Common myeloid progenitor, CD34-positive (primary cell): ENCODE results near the gene ODAPH.
A peak's percentile ranks its signal among the peaks of the same experiment; 100 is the strongest.

Experiments
- CTCF ChIA-PET: fragments of 350-600 bp; sonication (Branson Sonifier 250); formaldehyde crosslinking; loops from one replicate; lab custom pipeline; 2021; ENCODE audit warnings: antibody characterized with exemption; lab: Charles Lee
- POLR2A ChIA-PET: fragments of 350-600 bp; sonication (Branson Sonifier 250); formaldehyde crosslinking; loops from one replicate; lab custom pipeline; 2021; ENCODE audit warnings: antibody characterized with exemption; lab: Charles Lee
- DNase-seq, 3 donors: peaks; one replicate each; pipeline versions ENCODE4 v3.0.0 to v3.0.0-alpha.2; 2013
- H3K27ac ChIP-seq, 2 experiments: 1 replicate in 1 of 2; 2 replicates in 1 of 2; pipeline ENCODE4 v1.7.0; 2013; ENCODE audit warnings: inconsistent platforms in 2 of 2, low read length in 2 of 2, mild to moderate bottlenecking in 2 of 2, low read depth in 1 of 2, moderate library complexity in 1 of 2; ENCODE audit not compliant: severe bottlenecking in 2 of 2, insufficient read depth in 1 of 2, poor library complexity in 1 of 2
- H3K27me3 ChIP-seq, 5 experiments: replicated peaks in 2 of 5; 1 replicate in 3 of 5; 2 replicates in 2 of 5; pipeline versions ENCODE4 v1.6.1 to v1.7.0; 2013; ENCODE audit warnings: low read length in 4 of 5, mild to moderate bottlenecking in 2 of 5, moderate library complexity in 2 of 5, inconsistent platforms in 1 of 5; ENCODE audit not compliant: insufficient read depth in 5 of 5, control insufficient read depth in 4 of 5
- H3K36me3 ChIP-seq, 4 experiments: 1 replicate in 2 of 4; 2 replicates in 2 of 4; pipeline versions ENCODE4 v1.6.1 to v1.7.0; 2013; ENCODE audit warnings: low read length in 3 of 4, control low read depth in 1 of 4, mild to moderate bottlenecking in 1 of 4; ENCODE audit not compliant: control insufficient read depth in 4 of 4, insufficient read depth in 4 of 4
- H3K4me1 ChIP-seq, 4 experiments: 1 replicate in 3 of 4; 2 replicates in 1 of 4; pipeline versions ENCODE4 v1.6.1 to v1.7.1; 2013; ENCODE audit warnings: low read length in 3 of 4, mild to moderate bottlenecking in 3 of 4, control low read depth in 1 of 4, inconsistent platforms in 1 of 4, moderate library complexity in 1 of 4; ENCODE audit not compliant: control insufficient read depth in 4 of 4, insufficient read depth in 4 of 4; ENCODE audit errors: control extremely low read depth in 1 of 4
- H3K4me3 ChIP-seq, 7 experiments: 1 replicate in 4 of 7; 2 replicates in 3 of 7; pipeline versions ENCODE4 v1.5.1 to v1.7.0; 2013; ENCODE audit warnings: mild to moderate bottlenecking in 7 of 7, low read length in 6 of 7, moderate library complexity in 6 of 7, inconsistent platforms in 2 of 7, low read depth in 2 of 7, control low read depth in 1 of 7; ENCODE audit not compliant: insufficient read depth in 4 of 7, control insufficient read depth in 1 of 7; ENCODE audit errors: extremely low read depth in 1 of 7
- H3K9me3 ChIP-seq, 5 experiments: 1 replicate in 4 of 5; 2 replicates in 1 of 5; pipeline versions ENCODE4 v1.6.1 to v1.7.1; 2013; ENCODE audit warnings: low read length in 4 of 5, mild to moderate bottlenecking in 2 of 5, inconsistent platforms in 1 of 5, low read depth in 1 of 5, moderate library complexity in 1 of 5; ENCODE audit not compliant: control insufficient read depth in 4 of 5, insufficient read depth in 2 of 5; ENCODE audit errors: control extremely low read depth in 1 of 5
- WGBS: methylation state at CpG from one replicate; pipeline ENCODE4 v1.1.5; 2013; ENCODE audit not compliant: insufficient coverage; 5-methylcytosine and 5-hydroxymethylcytosine counted together

Gene ODAPH

GRCh38 chr4:75593393-75593792 is 37.5 kb downstream of the ODAPH start:
- DNase-seq, result no peak
- Histone ChIP-seq H3K9me3 (no peaks in the 10 kb centered on the region), H3K36me3 (no peaks in the 10 kb centered on the region), H3K4me1 (peaks cover 0 to 3% (median 0%) of the 10 kb centered on the region in 4 experiments), H3K27ac (no peak overlapping the region), H3K4me3 (no peak overlapping the region), H3K27me3 (no peaks in the 10 kb centered on the region)
- POLR2A ChIA-PET, result no interaction called here
- WGBS, result 83% methylated on average over 1 of the region's 1 CpG
- CTCF ChIA-PET, result interaction anchor here (0.8 kb wide), 1 partner anchor 37 kb away, joined by 3 read pairs; the partner anchor contains the start of gene CDKL2

- POLR2A ChIA-PET, result no interaction called here
- no CpG with 5 or more reads among the region's 3 CpGs for WGBS
- Histone ChIP-seq H3K4me1 (peaks cover 0 to 5% (median 2%) of the 10 kb centered on the region in 4 experiments), H3K27ac (no peak overlapping the region), H3K27me3 (no peaks in the 10 kb centered on the region), H3K4me3 (no peak overlapping the region), H3K9me3 (no peaks in the 10 kb centered on the region), H3K36me3 (no peaks in the 10 kb centered on the region)
- DNase-seq, result no peak
- CTCF ChIA-PET, result no interaction called here
These were observed 40.2 kb downstream of the ODAPH start for GRCh38 chr4:75596061-75596460.

- CTCF ChIA-PET, result no interaction called here
These were observed 42.5 kb downstream of the ODAPH start for GRCh38 chr4:75598390-75598789.

GRCh38 chr4:75599647-75600046 is 43.8 kb downstream of the ODAPH start:
- POLR2A ChIA-PET, result no interaction called here
- Histone ChIP-seq H3K36me3 (no peaks in the 10 kb centered on the region), H3K4me1 (peaks cover 0 to 5% (median 2%) of the 10 kb centered on the region in 4 experiments), H3K9me3 (no peaks in the 10 kb centered on the region), H3K4me3 (no peak overlapping the region), H3K27me3 (no peaks in the 10 kb centered on the region), H3K27ac (no peak overlapping the region)
- CTCF ChIA-PET, result no interaction called here
- DNase-seq, result no peak
- WGBS, result 100% methylated on average over 2 of the region's 4 CpGs

More at GRCh38 chr4:75598390-75598789, 42.5 kb downstream of the ODAPH start:
- no peaks in the 10 kb centered on the region for H3K9me3 ChIP-seq
- WGBS, result no CpG with 5 or more reads among the region's 3 CpGs
- H3K4me1 ChIP-seq, result peaks cover 0 to 5% (median 2%) of the 10 kb centered on the region in 4 experiments
- no peak overlapping the region for H3K27ac ChIP-seq
- POLR2A ChIA-PET, result no interaction called here
- H3K36me3 ChIP-seq, result no peaks in the 10 kb centered on the region
- peak; percentile 39 to 83 (median 78) for DNase-seq
- peak overlapping the region in 1 of 7 experiments; percentile 24 for H3K4me3 ChIP-seq
- H3K27me3 ChIP-seq, result no peaks in the 10 kb centered on the region

- H3K9me3 ChIP-seq, result no peaks in the 10 kb centered on the region
- no CpG with 5 or more reads among the region's 4 CpGs for WGBS
- ChIA-PET POLR2A (no interaction called here), CTCF (interaction anchor here (0.9 kb wide), 1 partner anchor 23 kb away, joined by 3 read pairs; no protein-coding TSS in a partner anchor)
- H3K27me3 ChIP-seq, result no peaks in the 10 kb centered on the region
- no peaks in the 10 kb centered on the region for H3K36me3 ChIP-seq
- H3K4me1 ChIP-seq, result no peaks in the 10 kb centered on the region
- H3K27ac ChIP-seq, result no peak overlapping the region
- DNase-seq, result no peak
- H3K4me3 ChIP-seq, result no peak overlapping the region
These were observed 50.1 kb downstream of the ODAPH start for GRCh38 chr4:75605928-75606327.

- Histone ChIP-seq H3K4me3 (no peak overlapping the region), H3K9me3 (peaks cover 0 to 1% (median 0%) of the 10 kb centered on the region in 5 experiments), H3K27ac (no peak overlapping the region), H3K4me1 (no peaks in the 10 kb centered on the region), H3K27me3 (no peaks in the 10 kb centered on the region), H3K36me3 (no peaks in the 10 kb centered on the region)
- ChIA-PET POLR2A (no interaction called here), CTCF (no interaction called here)
- no peak for DNase-seq
- WGBS, result no CpG with 5 or more reads among the region's 1 CpG
These were observed 56.4 kb downstream of the ODAPH start for GRCh38 chr4:75612306-75612705.
